ENCODE results near the gene SERPINE3.

Gene SERPINE3

GRCh38 chr13:51349016-51349415 is 9.5 kb downstream of the SERPINE3 start:
- H3K4me3 ChIP-seq (replicated peaks; ENCODE audit: low read depth, low read length) = no peak overlapping the region
- no peak for TF ChIP-seq CTCF (IDR thresholded peaks at IDR 0.05; ENCODE audit: low read depth, low read length, missing control alignments)
- DNase-seq (ENCODE audit: extremely low read depth, low read depth) = no peak

- no peak for DNase-seq (ENCODE audit: extremely low read depth, low read depth)
- H3K4me3 ChIP-seq (replicated peaks; ENCODE audit: low read depth, low read length) = no peak overlapping the region
- no peak for TF ChIP-seq CTCF (IDR thresholded peaks at IDR 0.05; ENCODE audit: low read depth, low read length, missing control alignments)
Observed at GRCh38 chr13:51355217-51355616, 15.7 kb downstream of the SERPINE3 start.

- DNase-seq (ENCODE audit: extremely low read depth, low read depth) = no peak
- H3K4me3 ChIP-seq (replicated peaks; ENCODE audit: low read depth, low read length) = no peak overlapping the region
Observed at GRCh38 chr13:51357928-51358595, 18.6 kb downstream of the SERPINE3 start.

GRCh38 chr13:51359352-51359751 is 19.9 kb downstream of the SERPINE3 start:
- DNase-seq (ENCODE audit: extremely low read depth, low read depth) = no peak
- no peak overlapping the region for H3K4me3 ChIP-seq (replicated peaks; ENCODE audit: low read depth, low read length)
- no peak for TF ChIP-seq CTCF (IDR thresholded peaks at IDR 0.05; ENCODE audit: low read depth, low read length, missing control alignments)

More at GRCh38 chr13:51357928-51358595, 18.6 kb downstream of the SERPINE3 start:
- no peak for TF ChIP-seq CTCF (IDR thresholded peaks at IDR 0.05; ENCODE audit: low read depth, low read length, missing control alignments)

GRCh38 chr13:51360489-51360888 is 21.0 kb downstream of the SERPINE3 start:
- no peak for DNase-seq (ENCODE audit: extremely low read depth, low read depth)
- TF ChIP-seq CTCF (IDR thresholded peaks at IDR 0.05; ENCODE audit: low read depth, low read length, missing control alignments) = no peak
- H3K4me3 ChIP-seq (replicated peaks; ENCODE audit: low read depth, low read length) = no peak overlapping the region

- H3K4me3 ChIP-seq (replicated peaks; ENCODE audit: low read depth, low read length) = no peak overlapping the region
- no peak for TF ChIP-seq CTCF (IDR thresholded peaks at IDR 0.05; ENCODE audit: low read depth, low read length, missing control alignments)
- DNase-seq (ENCODE audit: extremely low read depth, low read depth) = no peak
Observed at GRCh38 chr13:51361106-51361505, 21.6 kb downstream of the SERPINE3 start.

- no peak overlapping the region for H3K4me3 ChIP-seq (replicated peaks; ENCODE audit: low read depth, low read length)
- TF ChIP-seq CTCF (IDR thresholded peaks at IDR 0.05; ENCODE audit: low read depth, low read length, missing control alignments) = no peak
- DNase-seq (ENCODE audit: extremely low read depth, low read depth) = no peak
Observed at GRCh38 chr13:51363625-51364024, 24.1 kb downstream of the SERPINE3 start.
